ENCODE measurements around the gene KIAA0232.

Gene KIAA0232

GRCh38 chr4:6869944-6870343 lies 87.4 kb downstream of the KIAA0232 start:
- no peak for TF ChIP-seq CEBPB (IDR thresholded peaks at IDR 0.05)
- TF ChIP-seq FOXM1 (IDR thresholded peaks at IDR 0.05; ENCODE audit: borderline replicate concordance, low read depth) = no peak
- no peak for TF ChIP-seq TEAD4 (IDR thresholded peaks at IDR 0.05)
- no peak for TF ChIP-seq TAF1 (IDR thresholded peaks at IDR 0.05; ENCODE audit: low read depth)
- no peak for TF ChIP-seq MAX (IDR thresholded peaks at IDR 0.05)

GRCh38 chr4:6873291-6873690 lies 90.8 kb downstream of the KIAA0232 start:
- TF ChIP-seq ZBTB7A (IDR thresholded peaks at IDR 0.05; ENCODE audit: low read depth) (no peak), RAD21 (IDR thresholded peaks at IDR 0.05; ENCODE audit: low read depth) (peak; percentile 33; the same call in 1 of the 2 replicates), EGR1 (IDR thresholded peaks at IDR 0.05) (no peak)

- TF ChIP-seq USF1 (IDR thresholded peaks at IDR 0.05) = no peak
- TF ChIP-seq RAD21 (IDR thresholded peaks at IDR 0.05; ENCODE audit: low read depth) = peak; percentile 83
Observed at GRCh38 chr4:6873792-6874461, 91.4 kb downstream of the KIAA0232 start.

GRCh38 chr4:6874981-6875380 lies 92.5 kb downstream of the KIAA0232 start:
- TF ChIP-seq ZBTB7A (IDR thresholded peaks at IDR 0.05; ENCODE audit: low read depth) = no peak

- TF ChIP-seq TEAD4 (IDR thresholded peaks at IDR 0.05) = no peak
- TF ChIP-seq ZBTB7A (IDR thresholded peaks at IDR 0.05; ENCODE audit: low read depth) = no peak
Observed at GRCh38 chr4:6875431-6875831, 92.9 kb downstream of the KIAA0232 start.

- no peak for TF ChIP-seq REST (IDR thresholded peaks at IDR 0.05; ENCODE audit: low read depth)
- no peak for TF ChIP-seq CEBPB (IDR thresholded peaks at IDR 0.05)
- TF ChIP-seq CREB1 (IDR thresholded peaks at IDR 0.05; ENCODE audit: low read depth) = no peak
- TF ChIP-seq NFIC (IDR thresholded peaks at IDR 0.05) = no peak
- no peak for TF ChIP-seq EP300 (IDR thresholded peaks at IDR 0.05; ENCODE audit: borderline replicate concordance)
- TF ChIP-seq RAD21 (IDR thresholded peaks at IDR 0.05; ENCODE audit: low read depth) = no peak
- no peak for TF ChIP-seq ZBTB7A (IDR thresholded peaks at IDR 0.05; ENCODE audit: low read depth)
- TF ChIP-seq TAF1 (IDR thresholded peaks at IDR 0.05; ENCODE audit: low read depth) = no peak
- TF ChIP-seq FOXM1 (IDR thresholded peaks at IDR 0.05; ENCODE audit: borderline replicate concordance, low read depth) = no peak
- no peak for TF ChIP-seq TCF12 (IDR thresholded peaks at IDR 0.05; ENCODE audit: low read depth)
- no peak for TF ChIP-seq EGR1 (IDR thresholded peaks at IDR 0.05)
- TF ChIP-seq YY1 (IDR thresholded peaks at IDR 0.05; ENCODE audit: low read depth) = no peak
- no peak for TF ChIP-seq MAX (IDR thresholded peaks at IDR 0.05)
- TF ChIP-seq TEAD4 (IDR thresholded peaks at IDR 0.05) = no peak
- TF ChIP-seq USF1 (IDR thresholded peaks at IDR 0.05) = no peak
Observed at GRCh38 chr4:6876440-6876839, 93.9 kb downstream of the KIAA0232 start.

GRCh38 chr4:6877067-6877466 lies 94.5 kb downstream of the KIAA0232 start:
- TF ChIP-seq CREB1 (IDR thresholded peaks at IDR 0.05; ENCODE audit: low read depth) (no peak), TCF12 (IDR thresholded peaks at IDR 0.05; ENCODE audit: low read depth) (no peak), TEAD4 (IDR thresholded peaks at IDR 0.05) (no peak)

GRCh38 chr4:6878451-6879059 lies 96.0 kb downstream of the KIAA0232 start:
- TF ChIP-seq ZBTB7A (IDR thresholded peaks at IDR 0.05; ENCODE audit: low read depth) (no peak), CEBPB (IDR thresholded peaks at IDR 0.05) (no peak)

GRCh38 chr4:6880691-6881090 lies 98.2 kb downstream of the KIAA0232 start:
- TF ChIP-seq NFIC (IDR thresholded peaks at IDR 0.05) (no peak), RAD21 (IDR thresholded peaks at IDR 0.05; ENCODE audit: low read depth) (no peak)
